HEK293T (cell line): ENCODE results near the gene SFPQ.
"Not testable (repeated sequence)": the region's sequence is repeated elsewhere in the genome, so short reads cannot be mapped to it uniquely, and the experiment has no call there.

Experiments used
- CTCF ChIA-PET: fragments of 350-600 bp; formaldehyde crosslinking; extraction: SDS; loops from one replicate; lab custom pipeline; 2021; ENCODE audit warnings: antibody characterized with exemption, inconsistent platforms; lab: Yijun Ruan, JAX
- POLR2A ChIA-PET: fragments of 350-600 bp; formaldehyde crosslinking; extraction: SDS; loops from one replicate; lab custom pipeline; 2020; ENCODE audit warnings: antibody characterized with exemption, inconsistent platforms; lab: Yijun Ruan, JAX
- DNase-seq: peaks from one replicate; pipeline ENCODE4 v3.0.0; 2012; ENCODE audit warnings: mixed read lengths; ENCODE audit errors: extremely low spot score
- ARNT ChIP-seq: fragments of 450-650 bp; IDR thresholded peaks from 2 replicates; pipeline ENCODE4 v1.6.1; 2017; ENCODE audit warnings: mild to moderate bottlenecking
- BHLHE40 ChIP-seq: fragments of 450-650 bp; IDR thresholded peaks from 2 replicates; pipeline ENCODE4 v1.6.1; 2016; ENCODE audit warnings: mild to moderate bottlenecking, moderate library complexity, borderline replicate concordance
- CTBP1 ChIP-seq: fragments of 450-650 bp; IDR thresholded peaks from 2 replicates; pipeline ENCODE4 v1.6.1; 2016; ENCODE audit warnings: borderline replicate concordance
- ELF4 ChIP-seq: fragments of 450-650 bp; IDR thresholded peaks from 2 replicates; pipeline ENCODE4 v1.6.1; 2017; ENCODE audit warnings: antibody characterized with exemption
- FOXA1 ChIP-seq: fragments of 450-650 bp; IDR thresholded peaks from 2 replicates; pipeline ENCODE4 v1.6.1; 2016; ENCODE audit warnings: mild to moderate bottlenecking
- FOXK2 ChIP-seq: fragments of 450-650 bp; IDR thresholded peaks from 2 replicates; pipeline ENCODE4 v1.6.1; 2016; ENCODE audit warnings: mild to moderate bottlenecking
- FOXM1 ChIP-seq: fragments of 450-650 bp; IDR thresholded peaks from 2 replicates; pipeline ENCODE4 v1.6.1; 2017; ENCODE audit warnings: mild to moderate bottlenecking, borderline replicate concordance
- HDGF ChIP-seq: fragments of 450-650 bp; IDR thresholded peaks from 2 replicates; pipeline ENCODE4 v1.6.1; 2017; ENCODE audit warnings: antibody characterized with exemption, borderline replicate concordance
- L3MBTL2 ChIP-seq: fragments of 450-650 bp; conservative IDR thresholded peaks from 2 replicates; pipeline ENCODE4 v1.6.1; 2016; ENCODE audit warnings: mild to moderate bottlenecking
- LEF1 ChIP-seq: fragments of 450-650 bp; IDR thresholded peaks from 2 replicates; pipeline ENCODE4 v1.6.1; 2017; ENCODE audit warnings: mild to moderate bottlenecking, borderline replicate concordance
- NFRKB ChIP-seq: fragments of 450-650 bp; IDR thresholded peaks from 2 replicates; pipeline ENCODE4 v1.6.1; 2016; ENCODE audit warnings: mild to moderate bottlenecking, moderate library complexity
- SP1 ChIP-seq: fragments of 450-650 bp; IDR thresholded peaks from 2 replicates; pipeline ENCODE4 v1.6.1; 2017
- SUZ12 ChIP-seq: fragments of 450-650 bp; IDR thresholded peaks from 2 replicates; pipeline ENCODE4 v1.6.1; 2016; ENCODE audit warnings: mild to moderate bottlenecking
- TARDBP ChIP-seq: fragments of 450-650 bp; IDR thresholded peaks from 2 replicates; pipeline ENCODE4 v1.6.1; 2016
- ZNF384 ChIP-seq: fragments of 450-650 bp; IDR thresholded peaks from 2 replicates; pipeline ENCODE4 v1.6.1; 2016
- TF ChIP-seq, protein P1 (sequence below): fragments of 450-650 bp; IDR thresholded peaks from 2 replicates; pipeline ENCODE4 v1.6.1; 2016

SFPQ gene

DNA sequence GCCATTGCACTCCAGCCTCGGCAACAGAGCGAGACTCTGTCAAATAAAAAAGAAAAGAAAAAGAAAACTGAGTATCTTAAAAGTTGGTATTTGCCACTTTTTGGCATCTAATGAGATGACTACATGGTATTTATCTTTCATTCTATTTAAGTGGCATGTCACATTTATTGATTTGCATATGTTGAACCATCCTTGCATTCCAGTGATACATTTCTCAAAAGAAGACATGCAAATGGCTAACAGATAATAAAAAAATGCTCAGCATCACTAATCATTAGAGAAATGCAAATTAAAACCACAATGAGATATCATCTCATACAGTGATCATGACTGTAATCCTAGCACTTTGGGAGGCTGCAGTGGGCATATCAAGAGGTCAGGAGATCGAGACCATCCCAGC lies 28.1 kb downstream of the SFPQ start:
- CTCF ChIA-PET: no interaction called here
- TF ChIP-seq FOXK2: no peak
- TF ChIP-seq BHLHE40: no peak
- no peak for TF ChIP-seq L3MBTL2
- TF ChIP-seq HDGF: no peak
- TF ChIP-seq SUZ12: no peak
- TF ChIP-seq ZNF384: no peak
- no peak for TF ChIP-seq CTBP1
- TF ChIP-seq FOXA1: no peak
- POLR2A ChIA-PET: no interaction called here
- no peak for DNase-seq

GRCh38 chr1:35151220-35151619 lies 41.7 kb downstream of the SFPQ start:
- POLR2A ChIA-PET: no interaction called here
- no peak for TF ChIP-seq HDGF
- TF ChIP-seq ARNT: no peak
- TF ChIP-seq FOXA1: no peak
- TF ChIP-seq FOXM1: no peak
- TF ChIP-seq ZNF384: no peak
- no peak for TF ChIP-seq NFRKB
- no peak for TF ChIP-seq SUZ12
- TF ChIP-seq LEF1: no peak
- TF ChIP-seq CTBP1: no peak
- no peak for TF ChIP-seq L3MBTL2
- TF ChIP-seq SP1: no peak
- no peak for TF ChIP-seq TARDBP
- TF ChIP-seq BHLHE40: no peak
- CTCF ChIA-PET: no interaction called here
- no peak for DNase-seq

DNA sequence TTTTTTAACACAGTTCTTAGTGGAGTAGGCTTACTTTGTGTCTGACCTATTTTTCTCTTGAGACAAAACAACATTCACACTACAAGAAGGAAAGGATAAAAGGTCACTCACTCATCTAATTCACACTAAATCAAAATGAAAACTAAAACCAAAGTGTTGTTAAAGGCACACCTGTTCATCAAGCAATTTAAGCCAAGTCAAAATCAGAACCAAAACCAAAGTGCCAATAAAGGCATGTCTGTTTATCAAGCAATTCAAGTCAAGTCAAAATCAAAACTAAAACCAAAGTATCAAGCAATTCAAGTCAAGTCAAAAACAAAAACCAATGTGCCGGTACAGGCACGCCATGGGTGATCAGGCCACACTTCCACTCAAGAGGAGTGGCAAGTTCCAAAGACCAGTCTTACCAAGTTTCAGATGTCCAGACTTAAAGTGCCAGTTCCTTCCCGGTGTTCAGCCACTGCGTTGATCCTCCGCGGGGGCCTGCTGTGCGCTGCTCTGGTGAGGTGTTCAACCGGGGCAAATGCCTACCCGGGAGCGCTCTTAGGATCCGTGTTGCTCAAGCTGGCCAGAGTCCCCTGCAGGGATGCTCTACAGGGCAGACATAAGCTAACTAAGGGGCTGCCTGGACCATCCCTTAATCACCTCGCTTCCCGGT lies 46.9 kb downstream of the SFPQ start:
- CTCF ChIA-PET: interaction anchor here (0.6 kb wide), 1 partner anchor 561 kb away, joined by 3 read pairs; no protein-coding TSS in a partner anchor
- DNase-seq, POLR2A ChIA-PET: not testable (repeated sequence)

GRCh38 chr1:35143737-35144508 lies 49.0 kb downstream of the SFPQ start:
- TF ChIP-seq TARDBP: no peak
- TF ChIP-seq ZNF384: no peak
- no peak for TF ChIP-seq ARNT
- TF ChIP-seq, protein P1, sequence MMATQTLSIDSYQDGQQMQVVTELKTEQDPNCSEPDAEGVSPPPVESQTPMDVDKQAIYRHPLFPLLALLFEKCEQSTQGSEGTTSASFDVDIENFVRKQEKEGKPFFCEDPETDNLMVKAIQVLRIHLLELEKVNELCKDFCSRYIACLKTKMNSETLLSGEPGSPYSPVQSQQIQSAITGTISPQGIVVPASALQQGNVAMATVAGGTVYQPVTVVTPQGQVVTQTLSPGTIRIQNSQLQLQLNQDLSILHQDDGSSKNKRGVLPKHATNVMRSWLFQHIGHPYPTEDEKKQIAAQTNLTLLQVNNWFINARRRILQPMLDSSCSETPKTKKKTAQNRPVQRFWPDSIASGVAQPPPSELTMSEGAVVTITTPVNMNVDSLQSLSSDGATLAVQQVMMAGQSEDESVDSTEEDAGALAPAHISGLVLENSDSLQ: no peak
- CTCF ChIA-PET: no interaction called here

GRCh38 chr1:35142728-35143127 lies 50.2 kb downstream of the SFPQ start:
- DNase-seq, CTCF ChIA-PET, POLR2A ChIA-PET: not testable (repeated sequence)

More at GRCh38 chr1:35143737-35144508, 49.0 kb downstream of the SFPQ start:
- POLR2A ChIA-PET: no interaction called here
- no peak for DNase-seq

DNA sequence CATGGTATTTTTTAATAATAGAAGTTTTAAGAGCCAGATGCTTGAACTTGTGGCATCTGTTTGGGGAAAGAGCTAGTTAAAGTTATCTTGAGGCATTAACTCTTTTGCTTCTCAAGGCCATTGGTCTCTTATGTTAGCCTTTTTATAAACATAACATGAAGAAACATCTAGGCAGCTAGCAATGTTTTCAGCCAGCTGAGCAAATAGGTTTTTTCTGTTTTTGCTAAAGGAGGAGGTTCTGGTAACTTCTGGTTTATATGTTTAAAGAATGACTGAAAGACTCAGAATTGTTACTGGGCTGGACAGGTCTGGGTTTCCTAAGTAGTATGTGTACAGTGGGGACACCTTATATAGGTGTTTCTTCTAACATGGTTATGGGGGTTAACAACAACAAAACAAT lies 50.7 kb downstream of the SFPQ start:
- CTCF ChIA-PET, DNase-seq: not testable (repeated sequence)
- POLR2A ChIA-PET: interaction anchor here (0.9 kb wide), 1 partner anchor 111 kb away, joined by 3 read pairs; the partner anchor contains the start of gene ZMYM6

GRCh38 chr1:35137590-35137989 lies 55.4 kb downstream of the SFPQ start:
- CTCF ChIA-PET, POLR2A ChIA-PET, DNase-seq: not testable (repeated sequence)

DNA sequence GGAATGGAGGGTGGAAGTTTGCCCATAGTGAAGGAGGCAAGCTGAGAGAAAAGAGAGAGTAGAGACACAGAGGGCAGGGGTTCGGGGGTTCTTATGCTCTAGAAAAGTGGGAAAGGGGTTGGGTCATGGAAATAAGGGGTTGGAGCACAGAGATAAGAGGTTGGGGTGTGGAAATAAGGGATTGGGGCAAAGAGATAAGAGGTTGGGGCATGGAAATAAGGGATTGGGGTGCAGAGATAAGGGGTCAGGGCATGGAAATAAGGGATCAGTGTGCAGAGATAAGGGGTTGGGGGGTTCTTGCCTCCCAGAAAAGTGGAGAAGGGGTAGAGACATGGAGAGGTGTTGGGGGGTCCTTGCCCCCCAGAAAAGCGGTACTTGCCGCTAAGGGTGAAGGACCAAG lies 56.2 kb downstream of the SFPQ start:
- DNase-seq: no peak
- POLR2A ChIA-PET: no interaction called here
- CTCF ChIA-PET: no interaction called here
- TF ChIP-seq NFRKB (no peak), BHLHE40 (no peak), L3MBTL2 (no peak), SP1 (no peak), FOXK2 (no peak), TARDBP (no peak), FOXM1 (no peak), HDGF (no peak), CTBP1 (no peak), ZNF384 (no peak), FOXA1 (no peak), ELF4 (no peak), SUZ12 (no peak), LEF1 (no peak), ARNT (no peak)
- TF ChIP-seq, protein P1: no peak
